HS-5 (cell line): ENCODE measurements around the gene STAT5B.
"Not testable (repeated sequence)": the region's sequence is repeated elsewhere in the genome, so short reads cannot be mapped to it uniquely, and the experiment has no call there.

ENCODE experiments used
- DNase-seq: peaks from one replicate; pipeline ENCODE4 v3.0.0-alpha.2; 2012; ENCODE audit warnings: low read depth

The STAT5B gene

GRCh38 chr17:42193969-42194899 is 82.0 kb downstream of the STAT5B start, which contains the start of gene GHDC:
Gene GHDC (minus strand): TSS chr17:42194494. CDS start chr17:42193581, 913 bp downstream.
- DNase-seq, result no peak

GRCh38 chr17:42193216-42193968 is 82.8 kb downstream of the STAT5B start:
- DNase-seq, result no peak

- no peak for DNase-seq
Observed at GRCh38 chr17:42192189-42193126, 83.7 kb downstream of the STAT5B start.

GRCh38 chr17:42191275-42191608 is 84.9 kb downstream of the STAT5B start:
- DNase-seq, result no peak

GRCh38 chr17:42190491-42191274 is 85.5 kb downstream of the STAT5B start:
- DNase-seq, result no peak

GRCh38 chr17:42189651-42189965 is 86.6 kb downstream of the STAT5B start:
- DNase-seq, result no peak

- DNase-seq, result no peak
Observed at GRCh38 chr17:42188749-42189650, 87.2 kb downstream of the STAT5B start.

- DNase-seq, result no peak
Observed at GRCh38 chr17:42187833-42188232, 88.4 kb downstream of the STAT5B start.

- DNase-seq, result not testable (repeated sequence)
Observed at GRCh38 chr17:42186191-42186590, 90.0 kb downstream of the STAT5B start.

GRCh38 chr17:42185621-42185930 is 90.6 kb downstream of the STAT5B start:
- DNase-seq, result no peak

GRCh38 chr17:42184713-42185620 is 91.2 kb downstream of the STAT5B start, which contains the start of gene HCRT:
Gene HCRT (minus strand): TSS chr17:42185452. CDS start chr17:42185365, 87 bp downstream.
- DNase-seq, result no peak

GRCh38 chr17:42183741-42184711 is 92.2 kb downstream of the STAT5B start:
- no peak for DNase-seq

GRCh38 chr17:42182927-42183734 is 93.1 kb downstream of the STAT5B start:
- DNase-seq, result no peak

- DNase-seq, result no peak
Observed at GRCh38 chr17:42181851-42182207, 94.4 kb downstream of the STAT5B start.

GRCh38 chr17:42180922-42181850 is 95.0 kb downstream of the STAT5B start, which contains the start of gene KCNH4:
Gene KCNH4 (minus strand): TSS chr17:42181142. CDS start chr17:42180945, 197 bp downstream.
- DNase-seq, result no peak

- no peak for DNase-seq
Observed at GRCh38 chr17:42180411-42180921, 95.7 kb downstream of the STAT5B start.
